Measurements from ENCODE around the gene FBXO28. TPM values are rescaled to one million over a fixed set of nuclear protein-coding genes. Genes with fewer than 3 reads are reported as not detected.

Gene FBXO28
- total RNA-seq, 4 donors from 2014 or later, result 16.7 to 21.3 (median 18.8) TPM

DNA sequence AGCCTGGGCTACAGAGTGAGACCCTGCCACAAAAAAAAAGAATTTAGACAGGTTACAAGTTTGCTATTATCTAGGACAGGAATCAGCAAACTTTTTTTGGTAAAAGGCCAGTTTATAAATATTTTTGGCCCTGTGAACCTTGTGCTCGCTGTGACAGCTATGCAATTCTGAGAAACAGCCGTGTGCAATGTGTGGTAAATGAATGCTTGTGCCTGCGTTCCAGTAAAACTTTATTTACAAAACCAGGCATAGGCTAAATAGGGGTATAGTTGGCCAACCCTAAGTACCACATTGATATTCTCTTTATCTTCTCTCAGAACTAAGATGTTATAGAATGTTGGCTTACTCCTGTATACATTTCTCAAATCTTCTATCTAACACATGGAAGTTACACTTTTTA, 24.3 kb downstream of the FBXO28 start:
- H3K4me3 ChIP-seq, result no peak overlapping the region
- no peaks in the 10 kb centered on the region for H3K27me3 ChIP-seq
- H3K9me3 ChIP-seq, result no peaks in the 10 kb centered on the region
- no peak for DNase-seq (ENCODE audit: low spot score in 2 of 2)
- 75 to 76% methylated on average over 3 of the region's 3 CpGs for WGBS, 2 donors
- no peak overlapping the region for H3K27ac ChIP-seq
- peaks cover 3 to 81% (median 5%) of the 10 kb centered on the region in 3 donors for H3K36me3 ChIP-seq
- no peaks in the 10 kb centered on the region for H3K4me1 ChIP-seq
- no peak for TF ChIP-seq EP300 (IDR thresholded peaks at IDR 0.05)

GRCh38 chr1:224141693-224142092, 27.8 kb downstream of the FBXO28 start:
- no peak overlapping the region for H3K27ac ChIP-seq
- H3K27me3 ChIP-seq, result no peaks in the 10 kb centered on the region
- H3K4me3 ChIP-seq, result no peak overlapping the region
- H3K4me1 ChIP-seq, result no peaks in the 10 kb centered on the region
- H3K36me3 ChIP-seq, result peaks cover 3 to 77% (median 5%) of the 10 kb centered on the region in 3 donors
- 84 to 94% methylated on average over 3 of the region's 3 CpGs for WGBS, 2 donors
- H3K9me3 ChIP-seq, result no peaks in the 10 kb centered on the region
- TF ChIP-seq, protein P1, sequence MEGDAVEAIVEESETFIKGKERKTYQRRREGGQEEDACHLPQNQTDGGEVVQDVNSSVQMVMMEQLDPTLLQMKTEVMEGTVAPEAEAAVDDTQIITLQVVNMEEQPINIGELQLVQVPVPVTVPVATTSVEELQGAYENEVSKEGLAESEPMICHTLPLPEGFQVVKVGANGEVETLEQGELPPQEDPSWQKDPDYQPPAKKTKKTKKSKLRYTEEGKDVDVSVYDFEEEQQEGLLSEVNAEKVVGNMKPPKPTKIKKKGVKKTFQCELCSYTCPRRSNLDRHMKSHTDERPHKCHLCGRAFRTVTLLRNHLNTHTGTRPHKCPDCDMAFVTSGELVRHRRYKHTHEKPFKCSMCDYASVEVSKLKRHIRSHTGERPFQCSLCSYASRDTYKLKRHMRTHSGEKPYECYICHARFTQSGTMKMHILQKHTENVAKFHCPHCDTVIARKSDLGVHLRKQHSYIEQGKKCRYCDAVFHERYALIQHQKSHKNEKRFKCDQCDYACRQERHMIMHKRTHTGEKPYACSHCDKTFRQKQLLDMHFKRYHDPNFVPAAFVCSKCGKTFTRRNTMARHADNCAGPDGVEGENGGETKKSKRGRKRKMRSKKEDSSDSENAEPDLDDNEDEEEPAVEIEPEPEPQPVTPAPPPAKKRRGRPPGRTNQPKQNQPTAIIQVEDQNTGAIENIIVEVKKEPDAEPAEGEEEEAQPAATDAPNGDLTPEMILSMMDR (IDR thresholded peaks at IDR 0.05), result no peak
- no peak for TF ChIP-seq EP300 (IDR thresholded peaks at IDR 0.05)
- TF ChIP-seq POLR2A (IDR thresholded peaks at IDR 0.05), result no peak
- DNase-seq (ENCODE audit: low spot score in 2 of 2), result no peak

DNA sequence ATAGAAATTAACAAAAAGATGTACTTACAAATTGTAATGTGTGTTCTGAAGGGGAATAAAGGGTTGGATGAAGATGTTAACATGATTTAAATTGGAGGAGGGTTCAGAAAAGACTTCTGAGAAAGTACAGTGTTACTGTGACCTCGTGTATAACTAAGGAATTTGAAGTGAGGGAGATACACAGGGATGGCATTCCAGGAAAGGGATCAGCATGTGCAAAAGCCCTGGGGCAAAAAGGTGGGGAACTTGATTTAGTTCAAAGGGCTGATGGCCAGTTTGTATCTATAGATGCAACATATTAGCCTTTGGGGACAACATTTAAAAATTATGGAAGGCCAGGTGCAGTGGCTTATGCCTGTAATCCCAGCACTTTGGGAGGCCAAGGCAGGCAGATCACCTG, 35.8 kb downstream of the FBXO28 start:
- DNase-seq (ENCODE audit: low spot score in 2 of 2), result no peak

GRCh38 chr1:224151117-224151516, 37.2 kb downstream of the FBXO28 start:
- Histone ChIP-seq H3K27ac (no peak overlapping the region), H3K9me3 (no peaks in the 10 kb centered on the region), H3K4me3 (no peak overlapping the region), H3K27me3 (no peaks in the 10 kb centered on the region), H3K36me3 (peaks cover 0 to 44% (median 4%) of the 10 kb centered on the region in 3 donors), H3K4me1 (no peaks in the 10 kb centered on the region)
- no peak for DNase-seq (ENCODE audit: low spot score in 2 of 2)
- WGBS, 2 donors, result 75 to 93% methylated on average over 3 of the region's 3 CpGs
- TF ChIP-seq POLR2A (IDR thresholded peaks at IDR 0.05), result no peak
- TF ChIP-seq, protein P1 (IDR thresholded peaks at IDR 0.05), result no peak
- TF ChIP-seq EP300 (IDR thresholded peaks at IDR 0.05), result no peak

More for the DNA sequence above, 35.8 kb downstream of the FBXO28 start:
- H3K27me3 ChIP-seq, result no peaks in the 10 kb centered on the region
- H3K4me3 ChIP-seq, result no peak overlapping the region
- no peak overlapping the region for H3K27ac ChIP-seq
- H3K36me3 ChIP-seq, result peaks cover 0 to 39% (median 4%) of the 10 kb centered on the region in 3 donors
- TF ChIP-seq EP300 (IDR thresholded peaks at IDR 0.05) (no peak), POLR2A (IDR thresholded peaks at IDR 0.05) (no peak)
- TF ChIP-seq, protein P1 (IDR thresholded peaks at IDR 0.05), result no peak
- no peaks in the 10 kb centered on the region for H3K9me3 ChIP-seq
- H3K4me1 ChIP-seq, result no peaks in the 10 kb centered on the region
- 65 to 74% methylated on average over 1 of the region's 1 CpG for WGBS, 2 donors

- no peak overlapping the region for H3K27ac ChIP-seq
- H3K9me3 ChIP-seq, result no peaks in the 10 kb centered on the region
- no peak overlapping the region for H3K4me3 ChIP-seq
- H3K36me3 ChIP-seq, result peaks cover 0 to 79% (median 4%) of the 10 kb centered on the region in 3 donors
- TF ChIP-seq, protein P1 (IDR thresholded peaks at IDR 0.05), result no peak
- no peak for TF ChIP-seq EP300 (IDR thresholded peaks at IDR 0.05)
- TF ChIP-seq POLR2A (IDR thresholded peaks at IDR 0.05), result no peak
- WGBS, 2 donors, result 89% methylated on average over 11 of the region's 11 CpGs
- no peak for DNase-seq (ENCODE audit: low spot score in 2 of 2)
- H3K27me3 ChIP-seq, result no peaks in the 10 kb centered on the region
- H3K4me1 ChIP-seq, result no peaks in the 10 kb centered on the region
These were observed 43.4 kb downstream of the FBXO28 start for GRCh38 chr1:224157316-224157715.

- H3K27ac ChIP-seq, result no peak overlapping the region
- H3K9me3 ChIP-seq, result no peaks in the 10 kb centered on the region
- DNase-seq (ENCODE audit: low spot score in 2 of 2), result no peak
- TF ChIP-seq POLR2A (IDR thresholded peaks at IDR 0.05) (no peak), EP300 (IDR thresholded peaks at IDR 0.05) (no peak)
- no peaks in the 10 kb centered on the region for H3K4me1 ChIP-seq
- H3K4me3 ChIP-seq, result no peak overlapping the region
- H3K27me3 ChIP-seq, result no peaks in the 10 kb centered on the region
- H3K36me3 ChIP-seq, result peaks cover 0 to 65% (median 0%) of the 10 kb centered on the region in 3 donors
- 55 to 63% methylated on average over 6 of the region's 6 CpGs for WGBS, 2 donors
These were observed 45.6 kb downstream of the FBXO28 start for GRCh38 chr1:224159541-224159940.

All from tibial nerve (tissue), 4 donors.